Colonic mucosa (tissue), 4 donors: Measurements from ENCODE around the gene RUNX3. TPM values are rescaled to one million over a fixed set of nuclear protein-coding genes. Genes with fewer than 3 reads are reported as not detected.

Experiments used
- DNase-seq: peaks from one replicate; pipeline ENCODE4 v3.0.0-alpha.2; 2020
- H3K27ac ChIP-seq: fragments of 200-600 bp; one replicate; pipeline ENCODE4 v1.8.0; 2021
- H3K27me3 ChIP-seq: fragments of 200-600 bp; one replicate; pipeline ENCODE4 v1.8.0; 2021
- H3K36me3 ChIP-seq: fragments of 200-600 bp; one replicate; pipeline ENCODE4 v1.8.0; 2021
- H3K4me1 ChIP-seq: fragments of 200-600 bp; one replicate; pipeline ENCODE4 v1.8.0; 2021; ENCODE audit warnings: mild to moderate bottlenecking
- H3K4me3 ChIP-seq: fragments of 200-600 bp; one replicate; pipeline ENCODE4 v1.8.0; 2021
- H3K9ac ChIP-seq, 2 donors: one replicate each; pipeline ENCODE4 v1.7.0; 2013; ENCODE audit warnings: control low read depth in 2 of 2, low read depth in 2 of 2, low read length in 2 of 2
- H3K9me3 ChIP-seq: fragments of 200-600 bp; one replicate; pipeline ENCODE4 v1.8.0; 2021
- CTCF ChIP-seq: fragments of 200-600 bp; IDR thresholded peaks from one replicate; pipeline ENCODE4 v1.8.0; 2022; ENCODE audit warnings: antibody characterized with exemption, mild to moderate bottlenecking
- intact Hi-C: fragments of 100-400 bp; cut with DNase I; formaldehyde crosslinking; loops from one replicate; pipeline ENCODE4 v1.14.1; 2022
- total RNA-seq, 2 donors: library from RNA; stranded (reverse); fragmentation: NEBNext Ultra II Directional in 1 of 2; extraction: Animal tissue kit (Norgen Biotek cat#: 25700) in 1 of 2; gene quantifications; one replicate each; pipeline ENCODE4 v1.2.1, GENCODE V29; 2021
- donor health status: healthy.
- donor health status: DM: no; HTN: no; CAD: no.
- donor health status: DM: no; HTN: no; CAD: no.

RUNX3 gene
- total RNA-seq, 2 donors from 2014 or later = 1.6 to 3.2 TPM

- no peaks in the 10 kb centered on the region for H3K27me3 ChIP-seq
- no peak overlapping the region for H3K9ac ChIP-seq
- no peak overlapping the region for H3K27ac ChIP-seq
- no peak overlapping the region for H3K4me3 ChIP-seq
- no peak for TF ChIP-seq CTCF
- intact Hi-C loops = no loop called here
- H3K9me3 ChIP-seq = no peaks in the 10 kb centered on the region
- DNase-seq = peak; percentile 16
- H3K36me3 ChIP-seq = no peaks in the 10 kb centered on the region
- H3K4me1 ChIP-seq = no peaks in the 10 kb centered on the region
Observed at GRCh38 chr1:24888061-24888970, 41.8 kb downstream of the RUNX3 start.

GRCh38 chr1:24886241-24886640 is 43.8 kb downstream of the RUNX3 start:
- H3K9me3 ChIP-seq = no peaks in the 10 kb centered on the region
- no peak for TF ChIP-seq CTCF
- no peaks in the 10 kb centered on the region for H3K36me3 ChIP-seq
- intact Hi-C loops = no loop called here
- no peak overlapping the region for H3K9ac ChIP-seq
- no peak overlapping the region for H3K27ac ChIP-seq
- H3K27me3 ChIP-seq = no peaks in the 10 kb centered on the region
- H3K4me3 ChIP-seq = no peak overlapping the region
- peak; percentile 22 for DNase-seq
- H3K4me1 ChIP-seq = no peaks in the 10 kb centered on the region

DNA sequence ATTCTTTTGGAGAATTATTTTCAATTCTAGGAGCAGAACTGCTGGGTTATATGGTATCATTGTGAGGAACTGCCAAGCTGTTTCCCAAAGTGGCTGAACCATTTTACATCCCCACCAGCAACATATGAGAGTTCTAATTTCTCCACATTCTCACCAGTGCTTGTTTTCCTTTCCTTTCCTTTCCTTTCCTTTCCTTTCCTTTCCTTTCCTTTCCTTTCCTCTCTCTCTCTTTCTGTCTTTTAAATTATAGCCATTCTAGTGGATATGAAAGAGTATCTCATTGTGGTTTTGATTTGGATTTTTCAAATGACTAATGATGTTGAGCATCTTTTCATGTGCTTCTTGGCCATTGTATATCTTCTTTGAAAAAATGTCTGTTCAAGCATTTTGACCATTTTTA is 45.3 kb downstream of the RUNX3 start:
- intact Hi-C loops = no loop called here
- no peak overlapping the region for H3K4me3 ChIP-seq
- no peak overlapping the region for H3K9ac ChIP-seq
- no peak for TF ChIP-seq CTCF
- H3K27me3 ChIP-seq = no peaks in the 10 kb centered on the region
- DNase-seq = no peak
- no peaks in the 10 kb centered on the region for H3K4me1 ChIP-seq
- H3K9me3 ChIP-seq = no peaks in the 10 kb centered on the region
- no peaks in the 10 kb centered on the region for H3K36me3 ChIP-seq
- H3K27ac ChIP-seq = no peak overlapping the region

- Histone ChIP-seq H3K4me1 (no peaks in the 10 kb centered on the region), H3K9me3 (no peaks in the 10 kb centered on the region), H3K27ac (no peak overlapping the region), H3K27me3 (no peaks in the 10 kb centered on the region), H3K9ac (no peak overlapping the region), H3K4me3 (no peak overlapping the region), H3K36me3 (no peaks in the 10 kb centered on the region)
- DNase-seq = no peak
- intact Hi-C loops = no loop called here
- no peak for TF ChIP-seq CTCF
Observed at GRCh38 chr1:24881034-24881433, 49.0 kb downstream of the RUNX3 start.

- no peak overlapping the region for H3K4me3 ChIP-seq
- H3K9me3 ChIP-seq = no peaks in the 10 kb centered on the region
- H3K27me3 ChIP-seq = no peaks in the 10 kb centered on the region
- no peaks in the 10 kb centered on the region for H3K4me1 ChIP-seq
- H3K27ac ChIP-seq = no peak overlapping the region
- TF ChIP-seq CTCF = no peak
- H3K9ac ChIP-seq = no peak overlapping the region
- peak; percentile 11 for DNase-seq
- intact Hi-C loops = no loop called here
- H3K36me3 ChIP-seq = no peaks in the 10 kb centered on the region
Observed at GRCh38 chr1:24878775-24879742, 51.0 kb downstream of the RUNX3 start.
